ENCODE results near the gene PPOX.

Gene PPOX

DNA sequence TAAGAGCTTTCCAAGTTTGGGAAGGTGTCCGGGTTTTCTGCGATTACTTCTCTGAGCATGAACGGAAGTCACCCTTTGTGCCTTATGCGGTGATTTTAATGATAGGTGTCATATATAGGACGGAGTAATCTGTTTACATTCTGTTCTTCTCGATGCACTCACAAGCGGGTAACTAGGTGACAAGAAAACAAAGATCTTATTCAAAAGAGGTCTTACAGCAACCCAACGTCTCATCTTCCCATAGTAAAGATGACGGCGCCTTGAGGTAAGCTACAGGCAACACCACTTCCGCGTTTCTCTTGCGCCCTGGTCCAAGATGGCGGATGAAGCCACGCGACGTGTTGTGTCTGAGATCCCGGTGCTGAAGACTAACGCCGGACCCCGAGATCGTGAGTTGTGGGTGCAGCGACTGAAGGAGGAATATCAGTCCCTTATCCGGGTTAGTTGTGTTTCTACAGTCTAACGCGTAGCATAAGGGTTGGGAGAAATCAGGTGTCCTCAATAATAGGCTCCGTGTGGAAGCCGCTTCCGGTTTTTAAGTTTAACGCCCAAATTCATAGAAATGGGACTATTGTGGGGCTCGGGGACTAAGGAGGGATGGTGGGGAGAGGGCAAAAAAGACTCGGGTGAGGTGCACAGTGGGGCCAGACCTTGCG lies 12.4 kb upstream of the PPOX start, which contains the start of gene UFC1:
Gene UFC1 (plus strand): TSS at position 297 of the 656 bp plus-strand sequence. CDS start 20 bp downstream, at position 317.
- peak; percentile 63 for DNase-seq (ENCODE audit: low read depth)

GRCh38 chr1:161157867-161158266 lies 8.4 kb upstream of the PPOX start:
- no peak for DNase-seq (ENCODE audit: low read depth)

- DNase-seq (ENCODE audit: low read depth) = no peak
These were observed 7.8 kb upstream of the PPOX start for GRCh38 chr1:161158316-161159010.

GRCh38 chr1:161159087-161159912 lies 6.9 kb upstream of the PPOX start, which contains the start of gene USP21:
Gene USP21 (plus strand): TSS chr1:161159500. CDS start chr1:161160641, 1,141 bp downstream.
- DNase-seq (ENCODE audit: low read depth) = peak; percentile 88

GRCh38 chr1:161159913-161160243 lies 6.3 kb upstream of the PPOX start:
- DNase-seq (ENCODE audit: low read depth) = no peak

DNA sequence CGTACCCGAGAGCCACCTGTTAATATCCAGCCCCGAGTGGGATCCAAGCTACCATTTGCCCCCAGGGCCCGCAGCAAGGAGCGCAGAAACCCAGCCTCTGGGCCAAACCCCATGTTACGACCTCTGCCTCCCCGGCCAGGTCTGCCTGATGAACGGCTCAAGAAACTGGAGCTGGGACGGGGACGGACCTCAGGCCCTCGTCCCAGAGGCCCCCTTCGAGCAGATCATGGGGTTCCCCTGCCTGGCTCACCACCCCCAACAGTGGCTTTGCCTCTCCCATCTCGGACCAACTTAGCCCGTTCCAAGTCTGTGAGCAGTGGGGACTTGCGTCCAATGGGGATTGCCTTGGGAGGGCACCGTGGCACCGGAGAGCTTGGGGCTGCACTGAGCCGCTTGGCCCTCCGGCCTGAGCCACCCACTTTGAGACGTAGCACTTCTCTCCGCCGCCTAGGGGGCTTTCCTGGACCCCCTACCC lies 5.5 kb upstream of the PPOX start:
- DNase-seq (ENCODE audit: low read depth) = no peak

DNA sequence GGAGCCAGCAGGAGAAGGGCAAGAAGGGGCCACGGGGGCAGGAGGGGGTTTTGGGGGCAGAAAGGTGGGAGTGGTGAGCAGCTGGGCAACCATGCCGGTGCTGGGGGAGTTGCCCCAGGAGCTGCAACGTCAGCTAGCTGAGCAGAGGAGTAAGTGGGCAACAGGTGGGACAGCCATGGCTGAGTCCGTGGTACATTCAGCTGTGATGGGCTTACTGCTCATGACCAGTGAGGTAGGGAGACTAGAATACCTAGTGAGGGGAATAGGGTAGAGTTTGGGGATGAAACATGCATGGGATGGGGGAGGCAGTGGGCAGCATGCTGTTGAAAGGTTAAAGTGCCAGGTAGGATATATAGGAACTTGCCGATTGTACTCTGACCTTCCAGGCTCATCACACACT lies 4.6 kb upstream of the PPOX start:
- DNase-seq (ENCODE audit: low read depth) = no peak

DNA sequence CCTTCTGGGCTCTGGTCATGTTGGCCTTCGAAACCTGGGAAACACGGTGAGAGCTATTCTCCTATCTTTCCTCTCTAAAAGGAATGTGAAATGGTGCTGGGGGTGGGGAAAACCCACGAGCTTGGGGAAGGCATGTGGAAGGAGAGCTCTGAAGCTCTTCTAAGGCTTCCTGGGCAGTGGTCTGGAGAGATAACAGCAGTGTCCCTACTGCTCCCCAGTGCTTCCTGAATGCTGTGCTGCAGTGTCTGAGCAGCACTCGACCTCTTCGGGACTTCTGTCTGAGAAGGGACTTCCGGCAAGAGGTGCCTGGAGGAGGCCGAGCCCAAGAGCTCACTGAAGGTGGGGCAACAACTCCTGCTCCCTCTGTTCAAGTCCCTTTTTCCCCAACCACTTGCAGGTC lies 4.2 kb upstream of the PPOX start:
- no peak for DNase-seq (ENCODE audit: low read depth)

- DNase-seq (ENCODE audit: low read depth) = no peak
These were observed 3.4 kb upstream of the PPOX start for GRCh38 chr1:161162806-161163205.

DNA sequence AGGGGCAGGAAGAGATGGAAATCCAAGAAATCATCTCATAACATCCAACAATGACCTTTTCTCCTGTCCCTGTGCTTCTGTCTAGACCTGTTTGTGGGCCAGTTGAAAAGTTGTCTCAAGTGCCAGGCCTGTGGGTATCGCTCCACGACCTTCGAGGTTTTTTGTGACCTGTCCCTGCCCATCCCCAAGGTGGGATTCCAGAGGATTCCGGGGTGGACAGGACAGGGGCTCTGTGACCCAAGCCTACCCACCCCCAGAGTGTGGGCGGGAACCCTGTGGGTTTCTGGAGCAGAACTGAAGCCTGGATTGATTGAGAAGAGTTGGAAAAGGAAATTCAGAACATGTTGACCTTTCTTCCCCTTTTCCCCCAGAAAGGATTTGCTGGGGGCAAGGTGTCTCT lies 2.4 kb upstream of the PPOX start:
- DNase-seq (ENCODE audit: low read depth) = no peak

GRCh38 chr1:161164901-161165610 lies 1.2 kb upstream of the PPOX start:
- no peak for DNase-seq (ENCODE audit: low read depth)

GRCh38 chr1:161166669-161167548 lies 683 bp downstream of the PPOX start:
- no peak for DNase-seq (ENCODE audit: low read depth)

DNA sequence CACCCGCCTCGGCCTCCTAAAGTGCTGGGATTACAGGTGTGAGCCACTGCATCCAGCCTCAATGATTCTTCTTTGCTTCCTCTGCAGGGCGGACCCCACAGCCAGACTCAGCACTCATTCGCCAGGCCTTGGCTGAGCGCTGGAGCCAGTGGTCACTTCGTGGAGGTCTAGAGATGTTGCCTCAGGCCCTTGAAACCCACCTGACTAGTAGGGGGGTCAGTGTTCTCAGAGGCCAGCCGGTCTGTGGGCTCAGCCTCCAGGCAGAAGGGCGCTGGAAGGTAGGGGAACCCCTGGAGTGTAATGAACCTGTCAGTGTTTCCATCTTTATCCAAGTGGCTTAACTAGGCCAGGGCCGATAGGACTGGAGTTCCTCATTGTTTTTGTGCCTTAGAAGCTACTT lies 2.7 kb downstream of the PPOX start:
- no peak for DNase-seq (ENCODE audit: low read depth)

DNA sequence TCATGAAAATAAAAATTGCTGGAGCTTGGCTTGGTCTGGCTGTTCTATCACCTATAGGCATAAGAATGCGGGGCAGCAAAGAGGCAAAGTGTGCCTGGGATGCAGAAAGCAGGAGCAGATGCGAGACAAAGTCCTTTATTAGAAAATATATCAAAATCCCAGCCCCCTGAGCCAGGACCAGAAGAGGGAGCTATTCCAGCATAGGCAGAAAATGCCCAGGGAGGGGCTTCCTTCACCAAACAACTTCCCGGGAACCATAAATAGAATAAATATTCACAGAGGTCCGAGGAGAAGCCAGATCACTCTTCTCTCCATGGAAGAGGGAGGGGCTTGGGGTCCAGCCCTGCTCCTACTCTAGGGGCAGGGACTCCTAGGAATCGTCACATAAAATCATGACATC lies 5.0 kb downstream of the PPOX start:
- no peak for DNase-seq (ENCODE audit: low read depth)

DNA sequence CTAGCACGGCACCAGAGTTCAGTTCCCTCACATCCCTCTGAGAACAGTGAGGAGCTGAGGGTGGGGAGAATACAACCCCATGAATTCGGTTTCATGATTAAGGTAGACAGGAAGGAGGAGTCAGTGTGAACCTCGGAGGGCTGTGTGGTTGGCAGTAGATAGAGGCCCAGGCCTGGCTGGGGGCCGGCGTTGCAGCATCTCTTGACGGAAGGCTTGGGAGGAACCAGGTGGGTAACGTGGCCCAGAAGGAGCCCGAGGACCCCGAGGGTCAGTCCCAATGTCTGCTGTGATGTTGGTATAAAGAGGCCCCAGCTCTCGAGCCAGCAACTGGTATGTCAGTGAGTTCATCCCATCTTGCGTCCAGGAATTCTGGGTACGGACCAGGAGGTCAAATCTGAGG lies 5.5 kb downstream of the PPOX start:
- no peak for DNase-seq (ENCODE audit: low read depth)

- no peak for DNase-seq (ENCODE audit: low read depth)
These were observed 6.1 kb downstream of the PPOX start for GRCh38 chr1:161172349-161172748.

- DNase-seq (ENCODE audit: low read depth) = no peak
These were observed 6.7 kb downstream of the PPOX start for GRCh38 chr1:161172776-161173376.

DNA sequence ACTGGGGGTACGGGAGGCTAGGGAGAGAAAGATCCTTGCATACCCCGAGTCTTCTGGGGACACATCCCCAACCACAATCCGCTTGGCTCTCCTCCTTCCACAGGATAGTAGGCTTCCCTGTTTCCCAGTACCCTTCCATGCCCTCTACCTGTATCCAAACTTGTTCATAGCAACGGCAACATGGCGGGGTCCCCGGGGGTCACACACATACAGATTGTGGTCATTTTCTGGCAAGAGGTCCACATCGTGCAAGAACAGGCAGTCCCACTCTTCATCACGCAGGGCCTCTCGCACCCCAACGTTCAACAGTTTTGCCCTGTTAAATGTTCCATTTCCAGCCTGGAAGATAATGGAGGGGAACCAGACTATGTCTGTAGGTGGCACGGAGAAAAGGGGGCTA lies 7.5 kb downstream of the PPOX start:
- DNase-seq (ENCODE audit: low read depth) = no peak

DNA sequence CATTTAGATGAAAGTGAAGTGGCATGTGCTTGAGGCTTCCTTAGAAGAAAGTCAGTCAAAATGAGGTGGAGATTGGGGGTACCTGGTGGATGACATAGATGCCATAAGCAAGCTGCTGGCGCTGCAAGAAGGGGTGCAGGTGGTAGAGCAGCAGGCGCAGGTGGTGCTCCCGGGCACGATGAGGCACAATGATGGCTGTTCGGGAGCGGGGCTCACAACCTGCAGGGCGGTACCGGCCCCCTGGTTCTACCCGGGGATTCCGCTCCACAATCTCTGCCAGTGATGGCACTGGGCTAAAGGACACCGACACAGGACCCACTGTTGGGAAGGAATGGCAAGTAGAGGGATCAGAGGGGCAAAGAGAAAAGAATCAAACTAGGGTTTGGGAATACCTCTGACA lies 8.7 kb downstream of the PPOX start:
- DNase-seq (ENCODE audit: low read depth) = no peak

- DNase-seq (ENCODE audit: low read depth) = no peak
These were observed 9.7 kb downstream of the PPOX start for GRCh38 chr1:161175771-161176453.
